ENCODE results near the gene SYNE1.

The SYNE1 gene

DNA sequence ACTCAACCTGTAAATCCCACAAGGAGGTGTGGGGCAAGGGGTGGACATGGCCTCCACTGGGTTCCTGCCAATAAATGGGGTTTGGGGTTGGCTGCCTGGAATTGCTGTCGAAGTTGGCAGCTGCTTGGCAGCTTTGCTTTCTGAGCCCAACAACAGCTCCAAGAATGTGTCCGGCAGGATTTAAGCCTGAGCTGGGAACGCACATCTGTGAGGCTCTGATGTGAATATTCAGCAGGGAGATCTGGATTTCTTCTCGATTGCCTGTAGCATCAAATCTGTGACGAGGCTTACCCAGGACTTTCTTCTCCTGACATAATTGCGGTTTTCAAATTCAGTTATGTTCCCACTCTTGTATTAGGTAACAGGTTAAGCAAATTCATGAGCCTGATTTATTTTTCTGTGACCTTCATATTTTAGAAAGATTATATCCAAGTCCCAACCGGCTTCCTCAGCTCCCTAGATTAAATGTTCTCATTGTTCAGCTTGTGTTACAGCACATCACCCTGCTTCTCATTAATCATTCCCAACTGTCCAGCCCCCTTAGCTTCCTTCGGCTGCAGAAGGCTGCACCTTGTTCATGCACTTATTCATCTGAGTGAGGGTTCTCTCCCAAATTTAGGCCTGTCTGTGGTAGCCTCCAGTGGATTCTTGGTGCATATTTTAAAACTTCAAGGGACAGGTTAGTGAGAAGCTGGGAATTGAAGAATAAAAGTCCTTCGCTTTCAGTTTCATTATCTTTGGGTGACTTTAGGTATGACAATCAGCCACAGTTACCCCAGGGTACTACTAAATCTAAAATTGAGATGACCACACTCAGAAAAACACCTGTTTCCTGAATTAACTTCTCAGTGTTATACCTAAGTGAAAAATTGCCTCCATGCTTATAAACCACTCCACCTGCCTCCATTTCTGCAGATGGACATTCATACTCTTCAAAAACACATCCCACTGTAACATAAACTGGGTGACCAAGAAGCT lies 519.7 kb downstream of the SYNE1 start:
- Histone ChIP-seq H3K36me3 (ENCODE audit: control insufficient read depth, low read depth, low read length) (no peaks in the 10 kb centered on the region), H3K4me1 (ENCODE audit: control insufficient read depth, low read depth, low read length) (peaks cover 5% of the 10 kb centered on the region), H3K4me3 (ENCODE audit: low read length) (no peak overlapping the region), H3K27ac (ENCODE audit: low read length) (no peak overlapping the region), H3K9ac (ENCODE audit: low read length) (no peak overlapping the region), H3K27me3 (ENCODE audit: control insufficient read depth, insufficient read depth, low read length) (no peaks in the 10 kb centered on the region), H3K9me3 (ENCODE audit: control insufficient read depth, low read depth, low read length) (no peaks in the 10 kb centered on the region)

DNA sequence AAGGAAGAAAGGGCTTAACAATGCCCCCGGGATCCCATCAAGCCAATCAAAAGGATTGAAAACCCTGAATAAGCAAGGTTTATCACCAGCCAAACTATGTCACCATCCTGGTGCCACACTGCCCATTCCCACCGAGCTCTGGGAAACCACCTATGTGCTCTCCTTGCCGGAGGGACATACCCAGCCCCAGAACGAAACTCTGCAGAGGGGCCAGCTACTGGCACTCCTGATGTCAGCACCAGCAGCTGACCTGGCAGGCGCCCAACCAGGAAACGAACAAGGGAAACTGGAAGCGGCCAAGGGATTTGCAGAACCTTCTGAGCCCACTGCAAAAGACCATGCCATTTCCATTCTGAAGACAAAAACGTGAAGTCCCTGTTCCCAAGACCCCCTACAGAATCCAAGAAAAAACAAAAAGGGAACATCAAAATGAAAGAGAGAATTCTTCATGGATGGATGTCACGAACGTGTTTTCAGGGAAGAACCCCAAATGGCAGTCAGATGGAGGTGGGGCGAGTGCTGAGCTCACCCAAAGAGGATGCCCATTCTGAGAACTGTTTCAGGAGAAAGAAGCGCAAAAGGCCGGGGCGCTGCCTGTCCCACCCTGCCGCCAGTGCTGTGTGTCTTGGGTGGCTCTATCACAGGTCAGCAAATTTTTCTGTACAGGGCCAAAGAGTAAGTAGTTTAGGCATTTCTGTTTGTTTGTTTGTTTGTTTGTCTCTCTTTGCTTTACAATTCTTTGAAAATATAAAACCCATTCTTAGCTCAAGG lies 524.5 kb downstream of the SYNE1 start:
- Histone ChIP-seq H3K27ac (ENCODE audit: low read length) (no peak overlapping the region), H3K36me3 (ENCODE audit: control insufficient read depth, low read depth, low read length) (no peaks in the 10 kb centered on the region), H3K4me3 (ENCODE audit: low read length) (no peak overlapping the region), H3K9me3 (ENCODE audit: control insufficient read depth, low read depth, low read length) (no peaks in the 10 kb centered on the region), H3K9ac (ENCODE audit: low read length) (no peak overlapping the region), H3K4me1 (ENCODE audit: control insufficient read depth, low read depth, low read length) (peaks cover 5% of the 10 kb centered on the region), H3K27me3 (ENCODE audit: control insufficient read depth, insufficient read depth, low read length) (no peaks in the 10 kb centered on the region)

GRCh38 chr6:152110886-152111820 lies 526.0 kb downstream of the SYNE1 start:
- Histone ChIP-seq H3K4me3 (ENCODE audit: low read length) (no peak overlapping the region), H3K9ac (ENCODE audit: low read length) (no peak overlapping the region), H3K27ac (ENCODE audit: low read length) (no peak overlapping the region), H3K36me3 (ENCODE audit: control insufficient read depth, low read depth, low read length) (no peaks in the 10 kb centered on the region), H3K9me3 (ENCODE audit: control insufficient read depth, low read depth, low read length) (no peaks in the 10 kb centered on the region), H3K4me1 (ENCODE audit: control insufficient read depth, low read depth, low read length) (peaks cover 5% of the 10 kb centered on the region), H3K27me3 (ENCODE audit: control insufficient read depth, insufficient read depth, low read length) (no peaks in the 10 kb centered on the region)

- H3K27ac ChIP-seq (ENCODE audit: low read length), result no peak overlapping the region
- no peak overlapping the region for H3K4me3 ChIP-seq (ENCODE audit: low read length)
- H3K4me1 ChIP-seq (ENCODE audit: control insufficient read depth, low read depth, low read length), result no peaks in the 10 kb centered on the region
- H3K9me3 ChIP-seq (ENCODE audit: control insufficient read depth, low read depth, low read length), result no peaks in the 10 kb centered on the region
- no peaks in the 10 kb centered on the region for H3K36me3 ChIP-seq (ENCODE audit: control insufficient read depth, low read depth, low read length)
- H3K9ac ChIP-seq (ENCODE audit: low read length), result no peak overlapping the region
- no peaks in the 10 kb centered on the region for H3K27me3 ChIP-seq (ENCODE audit: control insufficient read depth, insufficient read depth, low read length)
These were observed 529.2 kb downstream of the SYNE1 start for GRCh38 chr6:152107973-152108372.

DNA sequence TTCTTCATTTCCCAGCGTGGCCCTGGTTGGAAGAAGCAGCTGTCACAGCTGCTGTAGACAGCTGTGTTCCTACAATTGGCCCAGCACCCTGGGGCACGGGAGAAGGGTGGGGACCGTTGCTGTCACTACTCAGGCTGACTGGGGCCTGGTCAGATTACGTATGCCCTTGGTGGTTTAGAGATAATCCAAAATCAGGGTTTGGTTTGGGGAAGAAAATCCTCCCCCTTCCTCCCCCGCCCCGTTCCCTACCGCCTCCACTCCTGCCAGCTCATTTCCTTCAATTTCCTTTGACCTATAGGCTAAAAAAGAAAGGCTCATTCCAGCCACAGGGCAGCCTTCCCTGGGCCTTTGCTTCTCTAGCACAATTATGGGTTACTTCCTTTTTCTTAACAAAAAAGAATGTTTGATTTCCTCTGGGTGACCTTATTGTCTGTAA lies 537.0 kb downstream of the SYNE1 start:
- H3K4me3 ChIP-seq (ENCODE audit: low read length), result no peak overlapping the region
- no peak overlapping the region for H3K27ac ChIP-seq (ENCODE audit: low read length)

GRCh38 chr6:152099446-152100182 lies 537.5 kb downstream of the SYNE1 start:
- Histone ChIP-seq H3K27ac (ENCODE audit: low read length) (no peak overlapping the region), H3K9me3 (ENCODE audit: control insufficient read depth, low read depth, low read length) (no peaks in the 10 kb centered on the region), H3K27me3 (ENCODE audit: control insufficient read depth, insufficient read depth, low read length) (no peaks in the 10 kb centered on the region), H3K4me1 (ENCODE audit: control insufficient read depth, low read depth, low read length) (peaks cover 2% of the 10 kb centered on the region), H3K36me3 (ENCODE audit: control insufficient read depth, low read depth, low read length) (no peaks in the 10 kb centered on the region), H3K4me3 (ENCODE audit: low read length) (no peak overlapping the region), H3K9ac (ENCODE audit: low read length) (no peak overlapping the region)

More for the DNA sequence above, 537.0 kb downstream of the SYNE1 start:
- H3K9ac ChIP-seq (ENCODE audit: low read length), result no peak overlapping the region
- peaks cover 2% of the 10 kb centered on the region for H3K4me1 ChIP-seq (ENCODE audit: control insufficient read depth, low read depth, low read length)
- no peaks in the 10 kb centered on the region for H3K36me3 ChIP-seq (ENCODE audit: control insufficient read depth, low read depth, low read length)
- H3K9me3 ChIP-seq (ENCODE audit: control insufficient read depth, low read depth, low read length), result no peaks in the 10 kb centered on the region
- H3K27me3 ChIP-seq (ENCODE audit: control insufficient read depth, insufficient read depth, low read length), result no peaks in the 10 kb centered on the region

GRCh38 chr6:152098683-152099082 lies 538.5 kb downstream of the SYNE1 start:
- H3K9ac ChIP-seq (ENCODE audit: low read length), result no peak overlapping the region
- no peak overlapping the region for H3K27ac ChIP-seq (ENCODE audit: low read length)
- H3K4me3 ChIP-seq (ENCODE audit: low read length), result no peak overlapping the region
- H3K27me3 ChIP-seq (ENCODE audit: control insufficient read depth, insufficient read depth, low read length), result no peaks in the 10 kb centered on the region
- H3K36me3 ChIP-seq (ENCODE audit: control insufficient read depth, low read depth, low read length), result no peaks in the 10 kb centered on the region
- H3K4me1 ChIP-seq (ENCODE audit: control insufficient read depth, low read depth, low read length), result peaks cover 2% of the 10 kb centered on the region
- H3K9me3 ChIP-seq (ENCODE audit: control insufficient read depth, low read depth, low read length), result no peaks in the 10 kb centered on the region

GRCh38 chr6:152096863-152097496 lies 540.2 kb downstream of the SYNE1 start:
- H3K27ac ChIP-seq (ENCODE audit: low read length), result no peak overlapping the region
- no peaks in the 10 kb centered on the region for H3K9me3 ChIP-seq (ENCODE audit: control insufficient read depth, low read depth, low read length)
- no peaks in the 10 kb centered on the region for H3K36me3 ChIP-seq (ENCODE audit: control insufficient read depth, low read depth, low read length)
- peaks cover 2% of the 10 kb centered on the region for H3K4me1 ChIP-seq (ENCODE audit: control insufficient read depth, low read depth, low read length)
- no peaks in the 10 kb centered on the region for H3K27me3 ChIP-seq (ENCODE audit: control insufficient read depth, insufficient read depth, low read length)
- H3K9ac ChIP-seq (ENCODE audit: low read length), result no peak overlapping the region
- no peak overlapping the region for H3K4me3 ChIP-seq (ENCODE audit: low read length)

GRCh38 chr6:152094992-152095592 lies 542.1 kb downstream of the SYNE1 start:
- Histone ChIP-seq H3K27ac (ENCODE audit: low read length) (no peak overlapping the region), H3K36me3 (ENCODE audit: control insufficient read depth, low read depth, low read length) (no peaks in the 10 kb centered on the region), H3K4me3 (ENCODE audit: low read length) (no peak overlapping the region), H3K4me1 (ENCODE audit: control insufficient read depth, low read depth, low read length) (no peaks in the 10 kb centered on the region), H3K9me3 (ENCODE audit: control insufficient read depth, low read depth, low read length) (no peaks in the 10 kb centered on the region), H3K27me3 (ENCODE audit: control insufficient read depth, insufficient read depth, low read length) (no peaks in the 10 kb centered on the region), H3K9ac (ENCODE audit: low read length) (no peak overlapping the region)

DNA sequence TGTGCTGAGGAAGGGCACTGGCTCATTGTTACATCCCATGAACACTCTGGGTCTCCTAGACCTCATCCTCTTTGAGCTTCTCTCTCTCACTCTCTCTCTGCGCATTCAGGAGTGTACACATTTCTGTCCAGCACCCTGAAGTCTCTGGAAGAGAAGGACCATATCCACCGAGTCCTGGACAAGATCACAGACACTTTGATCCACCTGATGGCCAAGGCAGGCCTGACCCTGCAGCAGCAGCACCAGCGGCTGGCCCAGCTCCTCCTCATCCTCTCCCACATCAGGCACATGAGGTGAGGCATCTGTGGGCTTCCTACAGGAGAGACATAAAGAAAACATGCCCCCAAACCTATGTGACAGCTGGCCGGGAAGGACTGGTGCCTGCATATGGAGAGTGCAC lies 542.9 kb downstream of the SYNE1 start:
- Histone ChIP-seq H3K36me3 (ENCODE audit: control insufficient read depth, low read depth, low read length) (no peaks in the 10 kb centered on the region), H3K4me3 (ENCODE audit: low read length) (no peak overlapping the region), H3K4me1 (ENCODE audit: control insufficient read depth, low read depth, low read length) (no peaks in the 10 kb centered on the region), H3K27me3 (ENCODE audit: control insufficient read depth, insufficient read depth, low read length) (no peaks in the 10 kb centered on the region), H3K9me3 (ENCODE audit: control insufficient read depth, low read depth, low read length) (no peaks in the 10 kb centered on the region), H3K9ac (ENCODE audit: low read length) (no peak overlapping the region), H3K27ac (ENCODE audit: low read length) (no peak overlapping the region)
